Putamen (tissue), 1 donor: ENCODE data around the gene NIBAN1.
"Not testable (repeated sequence)": the region's sequence is repeated elsewhere in the genome, so short reads cannot be mapped to it uniquely, and the experiment has no call there.

Experiments
- DNase-seq: peaks from one replicate; pipeline ENCODE4 v3.0.0-alpha.2; 2016; ENCODE audit warnings: low spot score

Gene NIBAN1

DNA sequence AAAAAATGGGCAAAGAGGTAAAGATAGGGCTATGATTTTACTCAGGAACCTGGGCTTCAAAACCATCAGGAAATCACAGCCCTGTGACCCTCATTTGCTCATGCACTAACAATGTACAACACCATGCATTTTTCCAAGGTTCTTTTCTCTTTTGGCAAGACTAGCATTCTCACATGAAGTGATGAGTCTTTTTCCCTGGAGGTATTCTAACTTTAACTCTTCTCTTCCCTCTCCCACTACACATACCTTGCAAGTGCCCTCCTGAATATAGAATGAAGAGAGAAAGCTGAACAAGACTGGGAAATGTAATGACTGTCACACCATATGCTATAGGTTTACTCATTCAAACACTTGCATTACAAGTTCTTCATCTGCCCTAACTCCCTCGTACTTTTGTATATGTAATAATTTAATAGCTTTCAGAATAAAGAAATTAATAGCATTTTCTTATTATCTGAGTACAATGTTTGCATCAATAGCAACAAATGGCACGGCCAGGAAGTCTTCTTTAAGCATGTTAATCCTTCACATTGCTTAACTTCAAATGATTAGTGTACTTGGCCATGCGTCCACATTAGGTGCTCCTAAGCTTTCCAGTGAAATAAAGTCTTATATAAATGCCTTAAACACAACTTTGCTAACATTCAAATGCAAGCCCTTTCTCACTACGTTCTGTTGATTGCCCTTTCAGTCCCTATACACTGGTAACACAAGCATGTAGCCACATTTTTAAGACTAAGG is 1.8 kb downstream of the NIBAN1 start:
- DNase-seq = no peak

DNA sequence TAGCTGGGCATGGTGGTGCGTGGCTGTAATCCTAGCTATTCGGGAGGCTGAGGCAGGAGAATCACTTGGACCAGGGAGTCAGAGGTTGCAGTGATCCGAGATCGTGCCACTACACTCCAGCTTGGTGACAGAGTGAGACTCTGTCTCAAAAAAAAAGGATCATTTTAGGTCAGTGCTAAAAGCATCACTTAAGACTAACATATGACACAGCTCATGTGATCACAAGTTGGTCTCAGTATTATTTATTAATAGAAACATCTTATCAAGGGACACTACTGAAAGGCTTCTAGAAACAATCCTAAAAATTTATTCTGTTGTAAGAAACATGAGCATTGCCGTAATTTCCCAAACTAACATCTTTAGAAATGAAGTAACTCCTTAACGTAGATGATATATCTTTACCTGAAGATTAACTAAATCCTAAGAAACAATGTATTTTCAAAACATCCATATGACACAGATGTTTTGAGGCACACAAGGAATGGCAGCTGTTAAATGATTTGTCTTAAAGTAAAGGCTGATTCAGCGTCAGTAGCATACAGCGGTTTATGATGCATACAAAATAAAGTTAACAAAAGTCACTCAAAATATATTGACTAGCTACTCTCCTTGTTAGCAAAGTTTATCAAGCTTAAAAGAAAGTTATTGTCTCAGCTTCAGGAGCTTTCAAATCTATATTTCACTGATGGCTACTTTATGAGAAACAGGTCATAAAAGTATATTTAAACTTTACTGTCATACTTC is 2.6 kb downstream of the NIBAN1 start:
- no peak for DNase-seq

DNA sequence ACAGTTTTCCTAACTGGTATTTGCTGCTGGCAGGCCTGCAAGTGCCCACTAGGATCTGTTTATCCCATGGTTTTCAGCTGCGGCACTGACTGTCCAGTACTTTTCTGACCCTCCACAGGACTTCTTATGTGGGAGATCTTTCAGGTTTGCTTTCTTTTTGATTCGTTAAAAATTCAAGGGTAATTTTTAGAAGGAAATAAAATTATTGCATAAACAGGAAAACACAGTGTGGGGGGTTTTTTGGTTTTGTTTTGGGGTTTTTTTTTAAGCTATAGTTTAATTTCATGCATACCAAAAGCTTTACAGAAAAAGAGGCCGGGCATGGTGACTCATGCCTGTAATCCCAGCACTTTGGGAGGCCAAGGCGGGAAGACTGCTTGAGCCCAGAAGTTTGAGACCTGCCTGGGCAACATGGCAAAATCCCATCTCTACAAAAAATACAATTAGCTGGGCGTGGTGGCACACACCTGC is 3.6 kb downstream of the NIBAN1 start:
- no peak for DNase-seq

DNA sequence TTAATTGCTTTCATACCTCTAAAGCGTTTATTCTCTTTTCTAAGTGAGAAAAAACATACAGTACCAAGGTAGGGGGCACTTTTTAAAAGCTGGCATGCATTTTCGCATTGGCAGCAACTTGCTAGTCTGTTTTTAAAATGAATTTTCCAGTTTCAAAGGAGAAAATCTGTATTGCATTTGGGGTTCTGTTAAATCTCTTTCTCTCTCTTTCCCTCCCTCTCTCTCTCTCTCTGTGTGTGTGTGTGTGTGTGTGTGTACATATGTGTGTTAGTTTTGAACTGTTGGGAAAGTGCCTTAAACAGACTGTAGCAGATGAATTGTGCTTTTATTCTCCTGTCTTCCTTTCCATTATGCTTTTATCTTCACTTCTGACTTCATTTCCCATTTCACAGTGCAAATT is 7.3 kb downstream of the NIBAN1 start:
- no peak for DNase-seq

DNA sequence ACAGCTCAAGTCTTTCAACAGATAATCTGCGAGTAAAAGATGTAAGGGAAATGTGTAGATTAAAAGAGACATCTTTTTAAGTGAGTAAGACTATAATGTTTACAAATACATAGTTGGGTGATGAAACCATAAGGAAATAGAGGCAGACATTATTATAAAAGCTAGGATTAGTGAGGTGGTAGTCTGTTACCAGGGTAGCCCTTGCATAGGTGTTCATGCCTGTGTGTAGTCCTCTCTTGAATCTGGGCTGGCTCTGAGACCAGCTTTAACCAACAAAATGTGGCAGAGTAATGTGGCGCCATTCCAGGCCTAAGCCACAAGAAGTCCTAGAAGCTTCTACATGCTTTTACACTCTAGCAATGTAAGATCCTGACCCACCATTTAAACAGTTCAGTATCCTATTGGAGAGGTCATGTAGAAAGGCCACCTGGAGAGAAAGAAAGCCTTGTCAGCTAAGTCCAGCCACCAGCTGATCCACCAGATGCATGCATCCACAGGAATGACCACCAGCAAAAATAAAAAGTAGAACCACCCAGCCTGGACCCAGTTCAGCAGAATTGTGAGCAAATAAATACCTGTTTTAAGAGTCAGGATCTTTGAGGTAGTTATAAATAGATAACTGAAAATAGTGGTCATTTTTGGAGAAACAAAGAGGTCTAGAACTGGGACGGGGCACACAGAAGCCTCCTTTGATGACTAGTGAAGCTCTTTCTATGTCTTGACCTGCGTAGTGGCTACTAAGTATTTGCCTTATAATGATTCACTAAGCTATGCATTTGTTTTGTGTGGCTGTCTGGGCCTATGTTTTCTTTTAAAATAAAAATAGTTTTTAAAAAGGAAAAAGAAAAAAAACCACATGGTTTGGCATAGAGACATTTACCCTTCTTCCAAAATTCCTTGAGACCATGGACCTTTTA is 8.1 kb downstream of the NIBAN1 start:
- no peak for DNase-seq

DNA sequence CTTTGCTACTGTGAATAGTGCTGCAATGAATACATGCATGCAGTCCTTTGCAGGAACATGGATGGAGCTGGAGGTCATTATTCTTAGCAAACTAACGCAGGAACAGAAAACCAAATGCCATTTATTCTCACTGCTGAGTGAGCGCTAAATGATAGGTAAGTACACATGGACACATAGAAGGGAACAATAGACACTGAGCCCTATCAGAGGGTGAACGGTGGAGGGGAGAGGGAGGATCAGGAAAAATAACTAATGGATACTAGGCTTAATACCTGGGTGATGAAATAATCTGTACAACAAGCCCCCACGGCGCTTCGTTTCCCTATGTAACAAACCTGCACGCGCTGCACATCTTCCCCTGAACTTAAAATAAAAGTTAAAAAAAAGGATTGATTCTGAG is 8.9 kb downstream of the NIBAN1 start:
- no peak for DNase-seq

DNA sequence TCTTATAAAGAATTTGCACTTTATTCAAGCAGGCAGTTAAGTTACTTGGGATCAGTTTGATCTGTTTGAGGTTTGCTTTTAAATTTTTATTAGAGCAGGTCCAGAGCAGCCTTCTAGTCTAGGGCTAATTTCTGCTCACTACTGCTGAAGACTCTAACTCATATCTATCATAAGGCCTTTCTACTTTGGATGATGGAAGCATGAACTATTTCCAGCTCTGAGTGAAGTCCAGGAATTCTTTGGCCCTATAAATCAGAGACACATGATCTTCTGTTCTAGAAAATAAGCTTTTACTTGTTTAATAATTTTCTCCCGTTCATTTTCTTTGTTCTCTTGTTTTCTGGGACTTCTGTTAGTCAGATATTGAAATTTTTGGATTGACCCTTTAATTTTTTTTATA is 14.7 kb downstream of the NIBAN1 start:
- no peak for DNase-seq

DNA sequence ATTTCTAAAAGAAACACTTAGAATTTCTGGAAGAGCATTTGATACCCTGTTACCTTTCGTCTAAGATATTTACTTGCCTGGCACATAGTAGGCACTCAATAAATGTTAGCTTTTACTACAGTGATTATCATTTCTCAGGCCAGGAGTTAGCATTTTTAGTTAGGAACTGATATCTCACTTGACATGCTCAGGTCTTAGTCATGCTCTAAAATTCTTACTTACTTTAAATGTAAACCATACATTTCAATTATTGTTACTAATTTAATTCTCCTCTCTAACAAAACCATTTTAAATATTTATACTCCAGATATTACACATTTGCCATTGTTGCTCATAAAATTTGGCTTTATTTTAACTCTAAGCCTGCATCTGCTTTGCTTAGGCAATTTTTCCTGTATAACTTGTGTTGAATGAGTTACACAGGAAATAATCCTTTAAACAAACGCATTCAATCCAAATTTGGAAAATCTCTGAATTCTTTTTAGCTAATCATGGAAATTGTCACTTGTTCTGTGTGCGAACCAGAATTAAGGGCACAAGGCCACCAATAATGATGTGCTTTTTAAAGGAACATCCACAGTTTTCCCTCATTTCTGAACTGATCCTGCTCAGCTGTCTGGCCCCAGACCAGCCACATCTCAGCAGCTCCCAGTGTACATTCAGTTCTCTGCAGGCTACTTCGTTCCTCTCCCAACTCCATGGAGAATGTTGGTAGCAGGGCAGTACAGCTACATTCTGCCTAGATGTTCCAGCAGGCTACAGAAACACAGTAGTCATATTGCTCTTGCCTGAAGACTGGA is 15.6 kb downstream of the NIBAN1 start:
- no peak for DNase-seq

DNA sequence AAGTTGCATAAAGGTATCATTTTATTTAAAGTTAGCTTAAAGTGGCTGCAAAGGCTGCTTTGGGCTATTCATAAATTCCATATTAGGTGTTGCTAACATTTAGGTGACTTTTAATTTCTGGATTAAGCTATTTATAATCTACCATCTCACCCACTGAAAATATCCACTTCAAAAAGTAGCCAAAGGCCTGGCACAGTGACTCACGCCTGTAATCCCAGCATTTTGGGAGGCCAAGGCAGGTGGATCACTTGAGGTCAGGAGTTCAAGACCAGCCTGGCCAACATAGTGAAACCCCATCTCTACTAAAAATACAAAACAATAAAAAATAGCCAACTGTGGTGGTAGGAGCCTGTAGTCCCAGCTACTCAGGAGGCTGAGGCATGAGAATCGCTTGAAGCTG is 16.4 kb downstream of the NIBAN1 start:
- not testable (repeated sequence) for DNase-seq

DNA sequence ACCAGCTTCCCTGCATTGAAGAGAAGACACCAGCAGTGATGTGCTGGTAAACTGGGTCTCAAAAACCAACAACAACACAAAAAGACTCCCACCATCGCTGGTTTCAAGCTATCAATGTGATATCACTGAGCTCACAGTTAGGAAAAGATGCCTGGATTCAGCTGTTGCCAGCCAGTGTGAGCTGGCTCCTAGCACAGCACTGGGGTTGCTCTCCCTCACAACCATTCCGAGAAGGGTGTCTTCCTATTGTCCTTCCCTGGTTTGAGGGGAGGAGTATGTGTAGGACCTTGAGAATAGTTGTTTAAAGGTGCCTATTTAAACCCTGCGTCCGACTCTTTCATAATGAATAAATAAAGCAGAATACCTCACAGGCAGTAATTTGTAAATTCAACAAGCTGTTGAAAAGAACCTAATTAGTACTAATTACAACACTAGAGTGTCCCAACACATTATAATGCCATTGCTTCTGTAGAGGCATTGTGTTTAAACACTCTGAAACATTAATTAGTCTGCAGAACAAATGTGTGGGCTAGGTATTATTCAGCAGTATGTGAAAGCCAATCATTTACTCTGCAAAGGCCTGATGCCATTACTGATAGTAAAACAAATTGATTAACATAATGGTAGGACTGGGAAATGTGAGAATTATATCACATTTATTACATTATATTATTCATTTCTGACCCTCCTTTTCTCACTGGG is 17.2 kb downstream of the NIBAN1 start:
- no peak for DNase-seq

DNA sequence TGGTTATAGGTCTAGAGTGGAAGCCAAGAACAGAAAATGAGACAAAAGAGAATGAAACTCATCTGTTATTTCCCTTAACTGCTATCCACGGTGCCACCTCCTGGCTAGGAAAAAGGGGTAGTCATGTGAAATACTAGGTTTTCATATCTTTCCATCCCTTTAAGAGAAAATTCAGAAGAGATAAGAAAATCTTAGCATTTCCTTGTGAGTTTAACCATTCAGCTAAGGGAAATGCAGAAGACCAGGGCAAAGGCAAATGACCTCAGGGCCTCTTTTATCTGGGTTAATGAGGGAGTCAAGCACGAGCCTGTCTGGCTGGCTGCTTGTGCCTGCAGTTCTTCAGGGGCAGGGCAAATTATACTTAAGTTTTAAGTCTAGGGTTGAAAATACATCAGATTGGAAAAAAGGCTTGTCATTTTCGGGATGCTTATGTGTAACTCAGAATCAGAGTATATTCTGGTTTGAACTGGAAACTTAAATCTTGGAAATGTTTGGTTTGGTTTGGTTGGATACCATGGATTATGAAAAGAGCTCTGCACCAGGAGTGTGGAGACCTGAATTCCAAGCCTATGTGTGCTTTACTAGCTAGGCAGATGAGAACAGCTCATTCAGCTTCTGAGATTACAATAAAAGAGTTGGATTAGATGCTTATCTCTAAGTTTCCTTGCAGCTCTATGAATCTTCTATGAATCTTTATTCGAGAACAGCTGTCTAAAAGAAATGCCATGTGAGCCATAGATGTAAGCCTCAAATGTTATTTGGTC is 19.9 kb downstream of the NIBAN1 start:
- no peak for DNase-seq

DNA sequence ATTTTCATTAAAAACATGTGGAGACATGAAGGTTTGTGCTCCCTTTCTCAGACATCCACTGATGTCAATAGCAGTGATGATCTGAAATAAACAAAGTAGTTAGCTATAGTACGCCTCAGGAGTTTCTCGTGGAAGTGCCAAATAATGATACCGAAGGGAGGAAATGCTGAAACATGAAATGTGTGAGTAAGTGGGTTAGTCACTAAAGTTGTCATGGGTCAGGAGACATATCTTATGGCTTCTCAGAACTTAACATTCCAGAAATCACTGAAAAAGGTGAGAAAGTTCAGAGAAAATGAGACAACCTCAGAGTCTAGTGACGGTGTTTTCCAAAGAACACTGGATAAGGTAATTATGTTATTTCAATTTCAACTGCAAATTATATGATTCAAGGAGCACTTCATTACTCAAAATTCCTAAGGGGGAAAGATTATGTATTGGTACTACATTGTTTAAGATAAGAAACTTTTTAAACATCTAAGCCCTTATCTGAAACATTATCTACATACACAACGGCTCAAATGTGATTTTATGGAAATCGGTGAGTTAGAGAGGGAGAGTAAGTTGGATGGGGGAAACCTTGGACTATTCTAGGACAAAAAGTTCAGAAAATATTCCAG is 20.6 kb downstream of the NIBAN1 start:
- no peak for DNase-seq

DNA sequence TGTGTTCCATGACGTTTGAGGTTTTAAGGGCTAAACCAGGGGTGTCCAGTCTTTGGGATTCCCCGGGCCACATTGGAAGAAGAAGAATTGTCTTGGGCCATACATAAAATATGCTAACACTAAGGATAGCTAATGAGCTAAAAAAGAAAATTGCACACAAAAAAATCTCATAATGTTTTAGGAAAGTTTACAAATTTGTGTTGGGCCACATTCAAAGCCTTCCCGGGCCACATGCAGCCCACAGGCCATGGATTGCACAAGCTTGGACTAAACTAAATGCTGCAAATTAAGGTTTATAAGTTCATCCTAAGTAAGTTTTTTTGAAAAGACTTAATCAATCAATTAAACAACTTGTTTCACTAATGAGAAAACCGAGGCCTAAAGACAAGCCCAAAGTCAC is 21.9 kb downstream of the NIBAN1 start:
- DNase-seq = no peak

DNA sequence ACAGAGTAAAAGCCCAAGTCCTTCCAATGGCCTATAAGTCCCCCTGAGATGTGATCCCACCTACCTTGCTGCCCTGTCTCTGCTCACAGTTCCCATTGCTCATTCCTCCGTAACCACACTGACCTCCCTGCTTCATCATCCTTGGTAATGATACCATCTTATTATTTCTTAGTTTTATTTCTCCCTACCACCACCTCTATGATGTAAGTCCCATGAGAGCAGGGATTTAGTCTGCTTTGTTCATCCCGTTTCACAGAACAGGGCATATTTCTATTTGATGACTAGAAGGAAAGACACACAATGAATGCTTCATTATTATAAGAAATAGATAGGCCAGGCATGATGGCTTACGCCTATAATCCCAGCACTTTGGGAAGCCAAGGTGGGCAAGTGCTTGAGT is 22.5 kb downstream of the NIBAN1 start:
- DNase-seq = no peak

DNA sequence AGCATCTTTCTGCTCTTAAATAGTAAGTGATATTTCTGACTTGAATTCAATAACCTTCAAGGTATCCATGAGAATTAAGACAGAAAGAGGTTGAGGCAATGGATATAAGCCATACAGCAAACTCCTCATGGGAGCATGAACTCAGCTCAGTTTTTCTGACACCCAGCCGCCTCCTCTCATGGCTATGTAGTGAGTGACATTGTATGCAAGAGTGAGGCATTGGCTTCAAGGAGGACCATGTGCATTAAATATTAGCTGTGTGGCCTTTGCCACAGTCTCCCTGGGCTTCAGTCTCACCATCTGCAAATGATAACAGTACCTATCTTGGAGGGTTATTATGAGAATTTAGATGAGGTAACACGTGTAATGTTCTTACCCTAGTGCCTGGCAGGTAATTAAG is 23.4 kb downstream of the NIBAN1 start:
- DNase-seq = no peak

DNA sequence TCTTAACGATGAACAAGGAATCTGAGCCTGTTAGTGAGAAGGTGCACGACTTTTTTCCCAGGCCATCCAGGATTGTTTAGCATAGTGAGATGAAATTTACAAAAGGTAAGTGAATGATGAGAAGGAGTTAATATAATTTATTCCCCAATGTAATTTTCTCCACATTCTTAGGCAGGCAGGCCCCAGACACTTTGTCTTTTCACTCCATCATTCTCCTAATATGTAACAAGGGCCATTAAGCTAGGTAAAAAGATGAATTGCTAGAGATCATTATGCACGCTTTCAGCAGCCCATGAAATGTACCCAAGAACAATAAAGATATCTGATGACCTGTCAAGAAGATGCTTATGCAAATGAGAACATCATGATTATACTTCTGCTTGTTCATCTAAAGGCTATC is 24.1 kb downstream of the NIBAN1 start:
- DNase-seq = no peak

DNA sequence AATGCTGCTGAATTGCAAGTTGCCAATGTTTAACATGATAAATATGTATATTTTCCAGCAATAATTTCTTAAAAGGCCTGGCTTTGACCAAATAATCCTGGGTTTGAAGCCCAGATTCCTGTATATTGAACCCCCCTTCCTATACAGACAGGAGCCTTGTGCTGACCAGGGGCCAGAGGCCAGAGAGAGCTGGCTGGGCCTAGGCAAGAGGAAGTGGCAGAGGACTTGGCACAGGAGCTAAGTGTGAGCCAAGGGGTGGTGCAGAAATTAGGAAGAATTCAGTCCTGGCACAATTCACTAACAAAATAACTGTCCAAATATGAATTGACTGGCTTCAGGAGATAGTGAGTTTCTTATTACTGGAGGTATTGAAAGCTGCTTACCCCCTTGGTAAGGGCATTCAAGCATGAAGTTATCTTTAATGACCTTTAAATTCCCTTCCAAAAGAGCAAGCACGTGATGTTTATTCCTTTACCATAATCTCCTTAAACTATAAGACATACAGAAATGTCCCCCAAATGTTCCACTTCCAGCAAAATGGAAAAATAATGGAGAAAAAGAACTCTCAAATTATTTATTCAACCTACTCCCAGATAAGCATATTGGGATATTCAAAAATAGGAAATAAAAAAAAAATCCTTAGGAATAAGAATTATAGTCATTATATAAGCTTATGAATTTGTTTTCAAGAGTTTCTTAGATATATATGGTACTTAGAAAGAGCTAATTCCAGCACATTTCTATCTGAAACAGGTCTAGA is 26.6 kb downstream of the NIBAN1 start:
- no peak for DNase-seq

DNA sequence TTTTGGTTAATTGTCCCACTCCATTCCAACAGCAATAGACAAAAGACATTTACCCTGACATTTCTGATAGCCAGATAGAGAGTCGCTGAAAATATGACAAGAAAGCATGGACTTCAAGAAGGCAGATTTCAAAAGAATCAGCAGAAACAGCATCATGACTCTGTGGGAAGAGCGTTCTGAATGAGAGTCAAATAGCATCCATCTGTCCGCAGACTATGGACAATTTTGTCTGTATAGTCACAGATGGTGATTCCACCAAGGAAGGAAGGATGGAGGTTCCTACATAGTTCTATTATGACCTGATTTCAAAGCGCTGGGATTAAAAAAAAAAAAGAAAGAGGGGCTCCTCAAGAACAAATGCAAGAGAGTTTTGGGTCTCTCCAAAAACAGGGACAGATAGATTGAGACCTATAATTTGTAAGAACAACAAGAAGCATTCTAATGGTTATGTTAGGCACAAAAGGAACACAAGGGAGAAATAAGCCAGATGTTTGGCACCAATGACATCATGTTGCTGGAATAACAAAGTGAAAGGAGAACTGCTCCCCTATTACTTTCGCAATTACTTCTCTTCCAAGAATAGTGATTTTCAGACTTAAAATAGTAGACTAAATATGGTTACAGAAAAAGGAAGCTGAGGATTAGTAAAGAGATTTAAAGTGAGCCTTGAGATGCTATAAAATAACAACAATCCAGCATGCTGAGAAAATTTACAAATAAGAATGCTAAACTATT is 28.5 kb downstream of the NIBAN1 start:
- DNase-seq = no peak
